Liver (tissue), 9 donors: ENCODE measurements around the gene ANKRD10. TPM values are rescaled to one million over a fixed set of nuclear protein-coding genes. Genes with fewer than 3 reads are reported as not detected.

Source experiments
- DNase-seq: peaks from one replicate; pipeline ENCODE4 v3.0.0-alpha.2; 2017; ENCODE audit warnings: low spot score
- H3K27ac ChIP-seq, 2 donors: one replicate each; pipeline ENCODE4 v1.7.0; 2013; ENCODE audit warnings: inconsistent platforms in 2 of 2, low read length in 2 of 2, control low read depth in 1 of 2, low read depth in 1 of 2, mild to moderate bottlenecking in 1 of 2
- H3K27me3 ChIP-seq, 4 donors: one replicate each; pipeline versions ENCODE4 v1.6.1 to v1.7.0; 2013; ENCODE audit warnings: low read length in 3 of 4, inconsistent platforms in 1 of 4, mild to moderate bottlenecking in 1 of 4, moderate library complexity in 1 of 4; ENCODE audit not compliant: control insufficient read depth in 4 of 4, insufficient read depth in 4 of 4
- H3K36me3 ChIP-seq, 4 donors: one replicate each; pipeline versions ENCODE4 v1.6.1 to v1.7.0; 2013; ENCODE audit warnings: low read length in 3 of 4, mild to moderate bottlenecking in 3 of 4, low read depth in 1 of 4, moderate library complexity in 1 of 4; ENCODE audit not compliant: control insufficient read depth in 4 of 4, insufficient read depth in 3 of 4
- H3K4me1 ChIP-seq, 4 donors: one replicate each; pipeline versions ENCODE4 v1.6.1 to v1.7.0; 2013; ENCODE audit warnings: low read length in 3 of 4, mild to moderate bottlenecking in 3 of 4, moderate library complexity in 1 of 4; ENCODE audit not compliant: control insufficient read depth in 4 of 4, insufficient read depth in 4 of 4
- H3K4me3 ChIP-seq, 3 donors: one replicate each; pipeline versions ENCODE4 v1.6.1 to v1.7.0; 2013; ENCODE audit warnings: low read length in 3 of 3, control low read depth in 1 of 3, low read depth in 1 of 3, mild to moderate bottlenecking in 1 of 3
- H3K9ac ChIP-seq, 2 donors: one replicate each; pipeline ENCODE4 v1.7.0; 2013; ENCODE audit warnings: low read length in 2 of 2, mild to moderate bottlenecking in 2 of 2, moderate library complexity in 2 of 2, control low read depth in 1 of 2, low read depth in 1 of 2
- H3K9me3 ChIP-seq, 4 donors: one replicate each; pipeline versions ENCODE4 v1.6.1 to v1.7.0; 2013; ENCODE audit warnings: low read length in 3 of 4; ENCODE audit not compliant: control insufficient read depth in 4 of 4
- EGR1 ChIP-seq, 2 donors: IDR thresholded peaks; 2 replicates each; pipeline ENCODE4 v1.6.1; 2016 to 2018; ENCODE audit warnings: antibody characterized with exemption in 2 of 2, low read depth in 2 of 2
- FOXA1 ChIP-seq: IDR thresholded peaks from 2 replicates; pipeline ENCODE4 v1.6.1; 2016; ENCODE audit warnings: antibody characterized with exemption
- FOXA2 ChIP-seq: IDR thresholded peaks from 2 replicates; pipeline ENCODE4 v1.6.1; 2016; ENCODE audit warnings: antibody characterized with exemption
- GABPA ChIP-seq, 2 donors: IDR thresholded peaks in 1 of 2; conservative IDR thresholded peaks in 1 of 2; 2 replicates each; pipeline ENCODE4 v1.6.1; 2016; ENCODE audit warnings: antibody characterized with exemption in 2 of 2, mild to moderate bottlenecking in 1 of 2, moderate library complexity in 1 of 2
- HNF4G ChIP-seq: IDR thresholded peaks from 2 replicates; pipeline ENCODE4 v1.6.1; 2016; ENCODE audit warnings: antibody characterized with exemption
- JUND ChIP-seq, 2 donors: IDR thresholded peaks; 2 replicates each; pipeline ENCODE4 v1.6.1; 2016; ENCODE audit warnings: antibody characterized with exemption in 2 of 2
- NR2F2 ChIP-seq: IDR thresholded peaks from 2 replicates; pipeline ENCODE4 v1.6.1; 2016; ENCODE audit warnings: antibody characterized with exemption
- RAD21 ChIP-seq, 2 donors: IDR thresholded peaks; 2 replicates each; pipeline ENCODE4 v1.6.1; 2016; ENCODE audit warnings: antibody characterized with exemption in 2 of 2, mild to moderate bottlenecking in 2 of 2
- RXRA ChIP-seq, 2 donors: IDR thresholded peaks; 2 replicates each; pipeline ENCODE4 v1.6.1; 2017 to 2018; ENCODE audit warnings: antibody characterized with exemption in 2 of 2, mild to moderate bottlenecking in 1 of 2
- SP1 ChIP-seq: IDR thresholded peaks from 2 replicates; pipeline ENCODE4 v1.6.1; 2018; ENCODE audit warnings: antibody characterized with exemption, mild to moderate bottlenecking
- TAF1 ChIP-seq: conservative IDR thresholded peaks from 2 replicates; pipeline ENCODE4 v1.6.1; 2016; ENCODE audit warnings: antibody characterized with exemption, mild to moderate bottlenecking
- YY1 ChIP-seq: IDR thresholded peaks from 2 replicates; pipeline ENCODE4 v1.6.1; 2016; ENCODE audit warnings: antibody characterized with exemption, mild to moderate bottlenecking
- WGBS: extraction: QIAGEN DNeasy Blood & Tissue Kit; methylation state at CpG from one replicate; pipeline ENCODE4 v1.1.7; 2013; 5-methylcytosine and 5-hydroxymethylcytosine counted together
- polyA plus RNA-seq, 2 donors: library from polyadenylated mRNA; stranded (reverse) in 1 of 2; unstranded in 1 of 2; fragments of 200-250 nt in 1 of 2; fragments of >200 nt in 1 of 2; fragmentation: Nextera tagmentation in 1 of 2; extraction: Ambion mirVana in 1 of 2; gene quantifications; one replicate each; pipeline versions ENCODE4 v1.2.1 to v1.2.3, GENCODE V29; 2013 to 2015
- total RNA-seq, 2 donors: library from RNA; depleted of rRNA; stranded (reverse); fragments of >200 nt; gene quantifications; one replicate each; pipeline ENCODE4 v1.2.3, GENCODE V29; 2014
- TF ChIP-seq, protein P1 (sequence below): IDR thresholded peaks from 2 replicates; pipeline ENCODE4 v1.6.1; 2016; ENCODE audit warnings: antibody characterized with exemption
- TF ChIP-seq, protein P2 (sequence below): IDR thresholded peaks from 2 replicates; pipeline ENCODE4 v1.6.1; 2016; ENCODE audit warnings: antibody characterized with exemption
- TF ChIP-seq, protein P3 (sequence below): fragments of 150-350 bp; IDR thresholded peaks from 2 replicates; pipeline ENCODE4 v1.5.1; 2017; ENCODE audit warnings: improper control_type of control experiment, low read depth, low read length; ENCODE audit not compliant: missing input control
- TF ChIP-seq, protein P4 (sequence below): IDR thresholded peaks from 2 replicates; pipeline ENCODE4 v1.6.1; 2016; ENCODE audit warnings: antibody characterized with exemption, mild to moderate bottlenecking
- TF ChIP-seq, protein P5 (sequence below): IDR thresholded peaks from 2 replicates; pipeline ENCODE4 v1.6.1; 2016; ENCODE audit warnings: antibody characterized with exemption
- donor health status: healthy.
- donor health status: healthy.
- donor health status: healthy.
- donor health status: healthy.
- donor health status: healthy.

The ANKRD10 gene
- total and polyA plus RNA-seq, 4 donors: 18.8 to 74.1 (median 52.9) TPM

DNA sequence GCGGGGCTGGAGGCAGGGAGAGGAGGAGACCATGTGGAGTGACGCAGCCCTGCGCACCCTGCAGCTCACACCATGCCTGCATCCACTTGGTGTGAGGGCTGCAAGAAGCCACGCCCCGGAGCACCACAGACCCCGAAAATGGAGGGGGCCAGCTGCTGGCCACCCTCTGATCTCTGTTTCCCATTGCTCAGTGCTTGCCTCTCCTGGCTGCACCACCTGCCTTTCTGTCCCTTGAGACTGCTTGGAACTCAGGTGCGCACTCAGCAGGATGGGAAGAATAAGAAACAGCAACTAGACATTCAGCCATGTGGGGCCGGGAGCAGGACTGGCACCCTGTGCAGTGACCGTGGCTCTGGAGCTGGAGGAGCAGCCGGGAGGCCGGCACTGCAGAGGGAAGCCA is 64.0 kb downstream of the ANKRD10 start:
- TF ChIP-seq HNF4G: no peak
- no peak for TF ChIP-seq RXRA (IDR thresholded peaks at IDR 0.05)
- TF ChIP-seq YY1: no peak
- no peak for TF ChIP-seq FOXA1
- no peak for TF ChIP-seq SP1
- TF ChIP-seq NR2F2: no peak
- no peak for TF ChIP-seq JUND (IDR thresholded peaks at IDR 0.05)
- TF ChIP-seq, protein P1, sequence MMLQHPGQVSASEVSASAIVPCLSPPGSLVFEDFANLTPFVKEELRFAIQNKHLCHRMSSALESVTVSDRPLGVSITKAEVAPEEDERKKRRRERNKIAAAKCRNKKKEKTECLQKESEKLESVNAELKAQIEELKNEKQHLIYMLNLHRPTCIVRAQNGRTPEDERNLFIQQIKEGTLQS: no peak
- TF ChIP-seq, protein P2, sequence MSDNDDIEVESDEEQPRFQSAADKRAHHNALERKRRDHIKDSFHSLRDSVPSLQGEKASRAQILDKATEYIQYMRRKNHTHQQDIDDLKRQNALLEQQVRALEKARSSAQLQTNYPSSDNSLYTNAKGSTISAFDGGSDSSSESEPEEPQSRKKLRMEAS: no peak
- TF ChIP-seq, protein P3, sequence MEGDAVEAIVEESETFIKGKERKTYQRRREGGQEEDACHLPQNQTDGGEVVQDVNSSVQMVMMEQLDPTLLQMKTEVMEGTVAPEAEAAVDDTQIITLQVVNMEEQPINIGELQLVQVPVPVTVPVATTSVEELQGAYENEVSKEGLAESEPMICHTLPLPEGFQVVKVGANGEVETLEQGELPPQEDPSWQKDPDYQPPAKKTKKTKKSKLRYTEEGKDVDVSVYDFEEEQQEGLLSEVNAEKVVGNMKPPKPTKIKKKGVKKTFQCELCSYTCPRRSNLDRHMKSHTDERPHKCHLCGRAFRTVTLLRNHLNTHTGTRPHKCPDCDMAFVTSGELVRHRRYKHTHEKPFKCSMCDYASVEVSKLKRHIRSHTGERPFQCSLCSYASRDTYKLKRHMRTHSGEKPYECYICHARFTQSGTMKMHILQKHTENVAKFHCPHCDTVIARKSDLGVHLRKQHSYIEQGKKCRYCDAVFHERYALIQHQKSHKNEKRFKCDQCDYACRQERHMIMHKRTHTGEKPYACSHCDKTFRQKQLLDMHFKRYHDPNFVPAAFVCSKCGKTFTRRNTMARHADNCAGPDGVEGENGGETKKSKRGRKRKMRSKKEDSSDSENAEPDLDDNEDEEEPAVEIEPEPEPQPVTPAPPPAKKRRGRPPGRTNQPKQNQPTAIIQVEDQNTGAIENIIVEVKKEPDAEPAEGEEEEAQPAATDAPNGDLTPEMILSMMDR: no peak
- TF ChIP-seq TAF1: no peak
- TF ChIP-seq, protein P4, sequence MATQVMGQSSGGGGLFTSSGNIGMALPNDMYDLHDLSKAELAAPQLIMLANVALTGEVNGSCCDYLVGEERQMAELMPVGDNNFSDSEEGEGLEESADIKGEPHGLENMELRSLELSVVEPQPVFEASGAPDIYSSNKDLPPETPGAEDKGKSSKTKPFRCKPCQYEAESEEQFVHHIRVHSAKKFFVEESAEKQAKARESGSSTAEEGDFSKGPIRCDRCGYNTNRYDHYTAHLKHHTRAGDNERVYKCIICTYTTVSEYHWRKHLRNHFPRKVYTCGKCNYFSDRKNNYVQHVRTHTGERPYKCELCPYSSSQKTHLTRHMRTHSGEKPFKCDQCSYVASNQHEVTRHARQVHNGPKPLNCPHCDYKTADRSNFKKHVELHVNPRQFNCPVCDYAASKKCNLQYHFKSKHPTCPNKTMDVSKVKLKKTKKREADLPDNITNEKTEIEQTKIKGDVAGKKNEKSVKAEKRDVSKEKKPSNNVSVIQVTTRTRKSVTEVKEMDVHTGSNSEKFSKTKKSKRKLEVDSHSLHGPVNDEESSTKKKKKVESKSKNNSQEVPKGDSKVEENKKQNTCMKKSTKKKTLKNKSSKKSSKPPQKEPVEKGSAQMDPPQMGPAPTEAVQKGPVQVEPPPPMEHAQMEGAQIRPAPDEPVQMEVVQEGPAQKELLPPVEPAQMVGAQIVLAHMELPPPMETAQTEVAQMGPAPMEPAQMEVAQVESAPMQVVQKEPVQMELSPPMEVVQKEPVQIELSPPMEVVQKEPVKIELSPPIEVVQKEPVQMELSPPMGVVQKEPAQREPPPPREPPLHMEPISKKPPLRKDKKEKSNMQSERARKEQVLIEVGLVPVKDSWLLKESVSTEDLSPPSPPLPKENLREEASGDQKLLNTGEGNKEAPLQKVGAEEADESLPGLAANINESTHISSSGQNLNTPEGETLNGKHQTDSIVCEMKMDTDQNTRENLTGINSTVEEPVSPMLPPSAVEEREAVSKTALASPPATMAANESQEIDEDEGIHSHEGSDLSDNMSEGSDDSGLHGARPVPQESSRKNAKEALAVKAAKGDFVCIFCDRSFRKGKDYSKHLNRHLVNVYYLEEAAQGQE: no peak
- TF ChIP-seq GABPA (IDR thresholded peaks at IDR 0.05 in 1 of 2, conservative IDR thresholded peaks at IDR 0.05 in 1 of 2): no peak
- TF ChIP-seq RAD21 (IDR thresholded peaks at IDR 0.05): no peak
- Histone ChIP-seq H3K27ac (no peak overlapping the region), H3K4me1 (no peaks in the 10 kb centered on the region), H3K27me3 (peaks cover 0 to 4% (median 0%) of the 10 kb centered on the region in 4 donors), H3K9me3 (no peaks in the 10 kb centered on the region), H3K9ac (no peak overlapping the region), H3K36me3 (no peaks in the 10 kb centered on the region), H3K4me3 (no peak overlapping the region)
- no peak for DNase-seq
- WGBS: 80% methylated on average over 11 of the region's 11 CpGs

DNA sequence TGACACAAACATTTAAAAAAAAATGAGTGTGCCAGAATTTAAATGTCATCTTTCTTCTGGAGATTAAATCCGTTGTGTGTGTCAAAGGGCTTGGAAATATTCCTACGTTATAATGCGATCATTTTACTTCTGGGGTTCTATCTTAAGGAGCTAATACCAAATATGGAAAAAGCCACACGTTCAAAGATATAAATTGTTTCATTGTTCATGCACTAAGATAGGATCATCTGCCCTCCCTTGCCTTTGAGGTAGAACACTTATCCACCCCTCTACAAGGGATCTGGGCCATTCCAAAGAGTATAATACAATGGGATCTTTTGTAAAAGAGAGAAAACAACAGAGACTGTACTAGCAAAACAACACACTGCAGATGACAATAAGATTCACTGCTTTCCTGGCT is 64.9 kb downstream of the ANKRD10 start:
- 68% methylated on average over 4 of the region's 4 CpGs for WGBS
- H3K36me3 ChIP-seq: no peaks in the 10 kb centered on the region
- H3K27me3 ChIP-seq: peaks cover 0 to 4% (median 0%) of the 10 kb centered on the region in 4 donors
- H3K4me3 ChIP-seq: no peak overlapping the region
- H3K4me1 ChIP-seq: no peaks in the 10 kb centered on the region
- H3K9me3 ChIP-seq: no peaks in the 10 kb centered on the region
- no peak for DNase-seq
- no peak overlapping the region for H3K27ac ChIP-seq
- no peak overlapping the region for H3K9ac ChIP-seq
- TF ChIP-seq, protein P4: no peak
- TF ChIP-seq RAD21 (IDR thresholded peaks at IDR 0.05) (no peak), JUND (IDR thresholded peaks at IDR 0.05) (no peak), FOXA1 (no peak), NR2F2 (no peak), EGR1 (IDR thresholded peaks at IDR 0.05; ENCODE audit: low read depth in 2 of 2) (no peak), SP1 (no peak), YY1 (no peak), RXRA (IDR thresholded peaks at IDR 0.05) (no peak), TAF1 (no peak), HNF4G (no peak), FOXA2 (no peak), GABPA (IDR thresholded peaks at IDR 0.05 in 1 of 2, conservative IDR thresholded peaks at IDR 0.05 in 1 of 2) (no peak)
- TF ChIP-seq, protein P5, sequence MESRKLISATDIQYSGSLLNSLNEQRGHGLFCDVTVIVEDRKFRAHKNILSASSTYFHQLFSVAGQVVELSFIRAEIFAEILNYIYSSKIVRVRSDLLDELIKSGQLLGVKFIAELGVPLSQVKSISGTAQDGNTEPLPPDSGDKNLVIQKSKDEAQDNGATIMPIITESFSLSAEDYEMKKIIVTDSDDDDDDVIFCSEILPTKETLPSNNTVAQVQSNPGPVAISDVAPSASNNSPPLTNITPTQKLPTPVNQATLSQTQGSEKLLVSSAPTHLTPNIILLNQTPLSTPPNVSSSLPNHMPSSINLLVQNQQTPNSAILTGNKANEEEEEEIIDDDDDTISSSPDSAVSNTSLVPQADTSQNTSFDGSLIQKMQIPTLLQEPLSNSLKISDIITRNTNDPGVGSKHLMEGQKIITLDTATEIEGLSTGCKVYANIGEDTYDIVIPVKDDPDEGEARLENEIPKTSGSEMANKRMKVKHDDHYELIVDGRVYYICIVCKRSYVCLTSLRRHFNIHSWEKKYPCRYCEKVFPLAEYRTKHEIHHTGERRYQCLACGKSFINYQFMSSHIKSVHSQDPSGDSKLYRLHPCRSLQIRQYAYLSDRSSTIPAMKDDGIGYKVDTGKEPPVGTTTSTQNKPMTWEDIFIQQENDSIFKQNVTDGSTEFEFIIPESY: no peak
- TF ChIP-seq, protein P2: no peak
- TF ChIP-seq, protein P3: no peak
